Colonic mucosa (tissue), 4 donors: ENCODE measurements around the gene RYR3. TPM values are rescaled to one million over a fixed set of nuclear protein-coding genes. Genes with fewer than 3 reads are reported as not detected.

Experiments
- DNase-seq: peaks from one replicate; pipeline ENCODE4 v3.0.0-alpha.2; 2020
- H3K27ac ChIP-seq: fragments of 200-600 bp; one replicate; pipeline ENCODE4 v1.8.0; 2021
- H3K27me3 ChIP-seq: fragments of 200-600 bp; one replicate; pipeline ENCODE4 v1.8.0; 2021
- H3K36me3 ChIP-seq: fragments of 200-600 bp; one replicate; pipeline ENCODE4 v1.8.0; 2021
- H3K4me1 ChIP-seq: fragments of 200-600 bp; one replicate; pipeline ENCODE4 v1.8.0; 2021; ENCODE audit warnings: mild to moderate bottlenecking
- H3K4me3 ChIP-seq: fragments of 200-600 bp; one replicate; pipeline ENCODE4 v1.8.0; 2021
- H3K9ac ChIP-seq, 2 donors: one replicate each; pipeline ENCODE4 v1.7.0; 2013; ENCODE audit warnings: control low read depth in 2 of 2, low read depth in 2 of 2, low read length in 2 of 2
- H3K9me3 ChIP-seq: fragments of 200-600 bp; one replicate; pipeline ENCODE4 v1.8.0; 2021
- CTCF ChIP-seq: fragments of 200-600 bp; IDR thresholded peaks from one replicate; pipeline ENCODE4 v1.8.0; 2022; ENCODE audit warnings: antibody characterized with exemption, mild to moderate bottlenecking
- intact Hi-C: fragments of 100-400 bp; cut with DNase I; formaldehyde crosslinking; loops from one replicate; pipeline ENCODE4 v1.14.1; 2022
- total RNA-seq, 2 donors: library from RNA; stranded (reverse); fragmentation: NEBNext Ultra II Directional in 1 of 2; extraction: Animal tissue kit (Norgen Biotek cat#: 25700) in 1 of 2; gene quantifications; one replicate each; pipeline ENCODE4 v1.2.1, GENCODE V29; 2021
- donor health status: healthy.
- donor health status: DM: no; HTN: no; CAD: no.
- donor health status: DM: no; HTN: no; CAD: no.

RYR3 gene
- total RNA-seq, 2 donors from 2014 or later, result 0.17 to 1.1 TPM

DNA sequence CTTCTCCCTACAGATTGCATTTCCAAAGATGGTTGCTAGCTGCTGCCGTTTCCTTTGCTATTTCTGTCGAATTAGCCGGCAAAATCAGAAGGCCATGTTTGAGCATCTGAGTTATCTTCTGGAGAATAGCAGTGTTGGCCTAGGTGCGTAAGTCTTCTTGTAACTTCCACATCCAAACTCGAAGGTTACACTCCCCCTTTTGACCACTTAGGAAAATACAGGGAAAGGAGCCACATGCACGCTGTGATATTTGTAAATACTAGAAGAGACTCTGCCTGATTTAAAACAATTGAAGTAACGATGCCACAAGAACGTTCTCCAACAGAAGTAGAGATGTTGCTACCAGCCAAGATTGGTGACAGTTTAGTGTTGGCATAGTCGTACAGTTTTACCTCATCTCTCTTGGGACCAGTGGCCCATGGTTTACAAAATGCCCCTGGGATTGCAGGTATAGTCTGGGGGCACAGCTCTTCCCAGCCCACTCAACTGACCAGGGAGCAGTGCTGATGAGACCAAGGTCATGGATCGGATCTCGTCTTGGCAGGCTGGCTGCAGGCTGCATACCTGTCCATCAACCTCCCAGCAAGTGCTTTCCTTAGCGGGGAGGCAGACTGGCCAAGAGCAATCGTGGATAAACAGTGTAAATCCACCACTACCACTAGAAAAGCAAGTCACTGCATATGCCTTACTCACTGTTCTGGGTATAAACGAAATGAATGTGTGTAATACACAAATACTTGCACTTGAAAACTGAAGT, 389.1 kb downstream of the RYR3 start:
- no peaks in the 10 kb centered on the region for H3K36me3 ChIP-seq
- H3K9me3 ChIP-seq, result no peaks in the 10 kb centered on the region
- no peak overlapping the region for H3K4me3 ChIP-seq
- intact Hi-C loops, result loop anchor here (5.0 to 10.0 kb wide), 2 partner anchors 408 to 465 kb away; no protein-coding TSS in a partner anchor
- H3K4me1 ChIP-seq, result no peaks in the 10 kb centered on the region
- no peak overlapping the region for H3K9ac ChIP-seq
- no peaks in the 10 kb centered on the region for H3K27me3 ChIP-seq
- no peak for DNase-seq
- H3K27ac ChIP-seq, result no peak overlapping the region
- no peak for TF ChIP-seq CTCF

- TF ChIP-seq CTCF, result peak; percentile 86
- intact Hi-C loops, result loop anchor here (5.0 to 10.0 kb wide), 2 partner anchors 408 to 466 kb away; no protein-coding TSS in a partner anchor
Measured at GRCh38 chr15:33700695-33701303, 390.0 kb downstream of the RYR3 start.

GRCh38 chr15:33701304-33701696, 390.5 kb downstream of the RYR3 start:
- TF ChIP-seq CTCF, result no peak
- no peak for DNase-seq
- intact Hi-C loops, result loop anchor here (5.0 to 10.0 kb wide), 2 partner anchors 409 to 466 kb away; no protein-coding TSS in a partner anchor

More at GRCh38 chr15:33700695-33701303, 390.0 kb downstream of the RYR3 start:
- H3K9ac ChIP-seq, result no peak overlapping the region
- H3K9me3 ChIP-seq, result no peaks in the 10 kb centered on the region
- no peak overlapping the region for H3K4me3 ChIP-seq
- no peaks in the 10 kb centered on the region for H3K27me3 ChIP-seq
- no peaks in the 10 kb centered on the region for H3K36me3 ChIP-seq
- no peaks in the 10 kb centered on the region for H3K4me1 ChIP-seq
- H3K27ac ChIP-seq, result no peak overlapping the region
- peak; percentile 62 for DNase-seq

GRCh38 chr15:33706173-33706572, 395.4 kb downstream of the RYR3 start:
- H3K9ac ChIP-seq, result no peak overlapping the region
- intact Hi-C loops, result loop anchor here (10.0 kb wide), 1 partner anchor 471 kb away; no protein-coding TSS in a partner anchor
- no peak overlapping the region for H3K27ac ChIP-seq

More at GRCh38 chr15:33701304-33701696, 390.5 kb downstream of the RYR3 start:
- H3K36me3 ChIP-seq, result no peaks in the 10 kb centered on the region
- no peak overlapping the region for H3K9ac ChIP-seq
- H3K27ac ChIP-seq, result no peak overlapping the region
- H3K4me3 ChIP-seq, result no peak overlapping the region
- H3K27me3 ChIP-seq, result no peaks in the 10 kb centered on the region
- no peaks in the 10 kb centered on the region for H3K9me3 ChIP-seq
- H3K4me1 ChIP-seq, result no peaks in the 10 kb centered on the region

GRCh38 chr15:33710748-33711147, 400.0 kb downstream of the RYR3 start:
- Histone ChIP-seq H3K9ac (no peak overlapping the region), H3K27ac (no peak overlapping the region), H3K36me3 (no peaks in the 10 kb centered on the region), H3K9me3 (no peaks in the 10 kb centered on the region), H3K4me3 (no peak overlapping the region), H3K27me3 (no peaks in the 10 kb centered on the region), H3K4me1 (no peaks in the 10 kb centered on the region)
- no peak for TF ChIP-seq CTCF
- no peak for DNase-seq
- intact Hi-C loops, result no loop called here

More at GRCh38 chr15:33706173-33706572, 395.4 kb downstream of the RYR3 start:
- Histone ChIP-seq H3K27me3 (no peaks in the 10 kb centered on the region), H3K36me3 (no peaks in the 10 kb centered on the region), H3K4me1 (no peaks in the 10 kb centered on the region), H3K9me3 (no peaks in the 10 kb centered on the region), H3K4me3 (no peak overlapping the region)
- DNase-seq, result no peak
- TF ChIP-seq CTCF, result no peak
